HAP-1 (cell line): ENCODE measurements around the gene ATP2A2.

Source experiments
- DNase-seq, 2 experiments: peaks; one replicate each; pipeline ENCODE4 v3.0.0-alpha.2; 2016 to 2020; ENCODE audit warnings: low spot score in 2 of 2
- H3K27me3 ChIP-seq: fragments of 250-450 bp; sonication (Bioruptor Pico); 2 replicates; pipeline ENCODE4 v1.5.1; 2020; ENCODE audit warnings: low read depth, mild to moderate bottlenecking, moderate library complexity
- H3K36me3 ChIP-seq: fragments of 250-450 bp; sonication (Bioruptor Pico); replicated peaks from 2 replicates; pipeline ENCODE4 v1.5.1; 2020; ENCODE audit warnings: mild to moderate bottlenecking
- H3K4me1 ChIP-seq: fragments of 250-450 bp; sonication (Bioruptor Pico); 2 replicates; pipeline ENCODE4 v1.5.1; 2020; ENCODE audit warnings: mild to moderate bottlenecking
- H3K4me3 ChIP-seq: fragments of 250-450 bp; sonication (Bioruptor Pico); 2 replicates; pipeline ENCODE4 v1.5.1; 2020; ENCODE audit warnings: mild to moderate bottlenecking, moderate library complexity
- H3K9me3 ChIP-seq: fragments of 250-450 bp; sonication (Bioruptor Pico); 2 replicates; pipeline ENCODE4 v1.5.1; 2020; ENCODE audit warnings: mild to moderate bottlenecking, moderate library complexity
- in situ Hi-C: fragments of 300-500 bp; cut with MboI; formaldehyde crosslinking; loops from 3 replicates; pipeline ENCODE4 v1.14.3; 2020; ENCODE audit warnings: low sequenced_read_pairs, inconsistent platforms, mixed read lengths

Gene ATP2A2

GRCh38 chr12:110379197-110379596 is 98.2 kb downstream of the ATP2A2 start:
- no peaks in the 10 kb centered on the region for H3K27me3 ChIP-seq
- no peaks in the 10 kb centered on the region for H3K9me3 ChIP-seq
- in situ Hi-C loops = no loop called here
- no peaks in the 10 kb centered on the region for H3K4me1 ChIP-seq
- no peak overlapping the region for H3K4me3 ChIP-seq
- H3K36me3 ChIP-seq = peaks cover 88% of the 10 kb centered on the region
- DNase-seq = no peak

- Histone ChIP-seq H3K4me1 (no peaks in the 10 kb centered on the region), H3K36me3 (peaks cover 86% of the 10 kb centered on the region), H3K9me3 (no peaks in the 10 kb centered on the region), H3K27me3 (no peaks in the 10 kb centered on the region), H3K4me3 (no peak overlapping the region)
- in situ Hi-C loops = no loop called here
- DNase-seq = no peak
Observed at GRCh38 chr12:110379631-110380030, 98.6 kb downstream of the ATP2A2 start.

- peaks cover 90% of the 10 kb centered on the region for H3K36me3 ChIP-seq
Observed at GRCh38 chr12:110382683-110383082, 101.6 kb downstream of the ATP2A2 start.

More at GRCh38 chr12:110382683-110383082, 101.6 kb downstream of the ATP2A2 start:
- Histone ChIP-seq H3K4me1 (no peaks in the 10 kb centered on the region; the same call in 1 of the 2 replicates), H3K9me3 (no peaks in the 10 kb centered on the region), H3K27me3 (no peaks in the 10 kb centered on the region), H3K4me3 (no peak overlapping the region)
- in situ Hi-C loops = no loop called here
- no peak for DNase-seq
